Testis (tissue), 2 donors: ENCODE results near the gene ATP2B3.

Experiments used
- CTCF ChIP-seq, 3 experiments: fragments of 450-650 bp in 2 of 3; fragments of 200-600 bp in 1 of 3; sonication (generic) in 1 of 3; IDR thresholded peaks; one replicate each; pipeline ENCODE4 v1.5.1; 2016 to 2019; ENCODE audit warnings: antibody characterized with exemption in 3 of 3, mild to moderate bottlenecking in 2 of 3, moderate library complexity in 1 of 3
- POLR2A ChIP-seq: fragments of 450-650 bp; IDR thresholded peaks from one replicate; pipeline ENCODE4 v1.6.1; 2017; ENCODE audit warnings: antibody characterized with exemption, mild to moderate bottlenecking, moderate library complexity

- TF ChIP-seq CTCF (IDR thresholded peaks at IDR 0.05) (no peak), POLR2A (no peak)
Measured at GRCh38 chrX:153530411-153531129, 13.1 kb downstream of the ATP2B3 start.
